Activated CD8-positive, alpha-beta memory T cell treated with anti-CD3 and anti-CD28 coated beads, Interleukin-2, amount 50 U/mL, for 24 hours (primary cell): ENCODE results near the gene UST.
"Not testable (repeated sequence)": the region's sequence is repeated elsewhere in the genome, so short reads cannot be mapped to it uniquely, and the experiment has no call there.

ENCODE experiments used
- DNase-seq: peaks from one replicate; pipeline ENCODE4 v3.0.0-alpha.2; 2020; ENCODE audit errors: extremely low read depth

Gene UST

GRCh38 chr6:148904896-148905870, 158.4 kb downstream of the UST start:
- no peak for DNase-seq

GRCh38 chr6:148905901-148906300, 159.1 kb downstream of the UST start:
- DNase-seq, result no peak

- no peak for DNase-seq
These were observed 159.6 kb downstream of the UST start for GRCh38 chr6:148906386-148906785.

- no peak for DNase-seq
These were observed 160.7 kb downstream of the UST start for GRCh38 chr6:148907573-148907972.

- DNase-seq, result no peak
These were observed 165.4 kb downstream of the UST start for GRCh38 chr6:148912252-148912651.

GRCh38 chr6:148915810-148916209, 169.0 kb downstream of the UST start:
- DNase-seq, result no peak

- DNase-seq, result not testable (repeated sequence)
These were observed 169.7 kb downstream of the UST start for GRCh38 chr6:148916485-148916884.

- no peak for DNase-seq
These were observed 177.6 kb downstream of the UST start for GRCh38 chr6:148924226-148925012.

GRCh38 chr6:148925701-148926100, 178.9 kb downstream of the UST start:
- no peak for DNase-seq

- DNase-seq, result no peak
These were observed 179.6 kb downstream of the UST start for GRCh38 chr6:148926478-148926877.

GRCh38 chr6:148927586-148927985, 180.8 kb downstream of the UST start:
- no peak for DNase-seq

- no peak for DNase-seq
These were observed 182.0 kb downstream of the UST start for GRCh38 chr6:148928811-148929210.

- DNase-seq, result no peak
These were observed 185.4 kb downstream of the UST start for GRCh38 chr6:148932208-148932607.

- DNase-seq, result no peak
These were observed 185.9 kb downstream of the UST start for GRCh38 chr6:148932731-148933130.

GRCh38 chr6:148934539-148934938, 187.7 kb downstream of the UST start:
- no peak for DNase-seq

GRCh38 chr6:148934961-148935360, 188.1 kb downstream of the UST start:
- DNase-seq, result no peak

- no peak for DNase-seq
These were observed 189.0 kb downstream of the UST start for GRCh38 chr6:148935705-148936435.

- no peak for DNase-seq
These were observed 196.6 kb downstream of the UST start for GRCh38 chr6:148943451-148943850.

- DNase-seq, result no peak
These were observed 197.8 kb downstream of the UST start for GRCh38 chr6:148944608-148945007.

GRCh38 chr6:148945301-148946021, 198.6 kb downstream of the UST start:
- no peak for DNase-seq
